Islet of Langerhans (tissue), 1 donor: ENCODE data around the gene EML4.
"Not testable (repeated sequence)": the region's sequence is repeated elsewhere in the genome, so short reads cannot be mapped to it uniquely, and the experiment has no call there.

ENCODE experiments used
- FAIRE-seq: peaks from one replicate; lab custom pipeline; 2011; peaks lifted over from hg19 to GRCh38; lab: Jason Lieb, UNC

Gene EML4, protein sequence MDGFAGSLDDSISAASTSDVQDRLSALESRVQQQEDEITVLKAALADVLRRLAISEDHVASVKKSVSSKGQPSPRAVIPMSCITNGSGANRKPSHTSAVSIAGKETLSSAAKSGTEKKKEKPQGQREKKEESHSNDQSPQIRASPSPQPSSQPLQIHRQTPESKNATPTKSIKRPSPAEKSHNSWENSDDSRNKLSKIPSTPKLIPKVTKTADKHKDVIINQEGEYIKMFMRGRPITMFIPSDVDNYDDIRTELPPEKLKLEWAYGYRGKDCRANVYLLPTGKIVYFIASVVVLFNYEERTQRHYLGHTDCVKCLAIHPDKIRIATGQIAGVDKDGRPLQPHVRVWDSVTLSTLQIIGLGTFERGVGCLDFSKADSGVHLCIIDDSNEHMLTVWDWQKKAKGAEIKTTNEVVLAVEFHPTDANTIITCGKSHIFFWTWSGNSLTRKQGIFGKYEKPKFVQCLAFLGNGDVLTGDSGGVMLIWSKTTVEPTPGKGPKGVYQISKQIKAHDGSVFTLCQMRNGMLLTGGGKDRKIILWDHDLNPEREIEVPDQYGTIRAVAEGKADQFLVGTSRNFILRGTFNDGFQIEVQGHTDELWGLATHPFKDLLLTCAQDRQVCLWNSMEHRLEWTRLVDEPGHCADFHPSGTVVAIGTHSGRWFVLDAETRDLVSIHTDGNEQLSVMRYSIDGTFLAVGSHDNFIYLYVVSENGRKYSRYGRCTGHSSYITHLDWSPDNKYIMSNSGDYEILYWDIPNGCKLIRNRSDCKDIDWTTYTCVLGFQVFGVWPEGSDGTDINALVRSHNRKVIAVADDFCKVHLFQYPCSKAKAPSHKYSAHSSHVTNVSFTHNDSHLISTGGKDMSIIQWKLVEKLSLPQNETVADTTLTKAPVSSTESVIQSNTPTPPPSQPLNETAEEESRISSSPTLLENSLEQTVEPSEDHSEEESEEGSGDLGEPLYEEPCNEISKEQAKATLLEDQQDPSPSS

DNA sequence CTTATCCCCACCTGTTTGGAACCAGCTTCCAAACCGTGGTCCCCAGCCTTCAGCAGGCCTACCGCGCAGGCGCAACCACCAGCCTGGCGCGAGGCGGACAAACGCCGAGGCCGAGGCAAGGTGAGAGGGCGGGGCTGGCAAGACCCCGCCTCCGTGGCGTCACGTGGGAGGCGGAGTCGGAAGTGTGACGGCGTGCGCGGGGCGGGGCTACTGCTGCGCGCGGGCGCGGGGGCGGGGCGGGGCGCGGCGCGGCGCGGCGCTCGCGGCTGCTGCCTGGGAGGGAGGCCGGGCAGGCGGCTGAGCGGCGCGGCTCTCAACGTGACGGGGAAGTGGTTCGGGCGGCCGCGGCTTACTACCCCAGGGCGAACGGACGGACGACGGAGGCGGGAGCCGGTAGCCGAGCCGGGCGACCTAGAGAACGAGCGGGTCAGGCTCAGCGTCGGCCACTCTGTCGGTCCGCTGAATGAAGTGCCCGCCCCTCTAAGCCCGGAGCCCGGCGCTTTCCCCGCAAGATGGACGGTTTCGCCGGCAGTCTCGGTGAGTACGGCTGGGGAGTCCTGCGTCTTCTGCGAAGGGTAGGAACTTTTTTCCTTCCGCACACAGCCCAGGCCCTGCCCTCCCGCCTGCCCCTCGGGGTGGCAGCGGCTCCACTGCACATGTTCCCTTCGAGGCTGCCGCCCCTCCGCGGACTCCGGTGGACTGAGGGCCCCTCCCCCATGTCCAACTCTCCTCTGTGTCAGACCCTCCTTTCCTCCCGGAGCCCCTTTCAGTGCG lies at the start of gene EML4:
EML4 (plus strand) TSS at position 254 of the 774 bp plus-strand sequence; CDS start at position 513, 259 bp downstream.
- FAIRE-seq = no peak

DNA sequence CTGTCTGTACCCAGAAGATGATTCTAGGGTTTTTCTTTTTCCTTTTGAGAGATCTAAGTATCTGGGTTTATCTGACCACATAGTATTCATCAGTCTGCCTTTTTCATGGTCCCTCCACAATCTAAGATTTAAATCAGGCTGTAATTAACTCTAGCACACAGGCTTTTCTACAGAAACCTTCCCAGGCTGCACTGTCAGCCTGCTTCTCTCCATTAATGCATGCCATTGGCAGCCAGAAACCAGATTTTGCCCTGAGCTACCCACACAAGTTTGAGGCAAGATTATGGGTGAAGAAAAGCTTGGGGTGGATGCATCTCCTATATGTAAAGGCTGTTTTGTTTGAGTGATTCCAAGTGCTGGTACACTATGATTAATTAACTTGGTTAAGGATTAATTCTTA lies 45.7 kb upstream of the EML4 start:
- FAIRE-seq = no peak

GRCh38 chr2:42124011-42124785 lies 45.0 kb upstream of the EML4 start:
- no peak for FAIRE-seq

- no peak for FAIRE-seq
Measured at GRCh38 chr2:42125841-42126594, 43.1 kb upstream of the EML4 start.

DNA sequence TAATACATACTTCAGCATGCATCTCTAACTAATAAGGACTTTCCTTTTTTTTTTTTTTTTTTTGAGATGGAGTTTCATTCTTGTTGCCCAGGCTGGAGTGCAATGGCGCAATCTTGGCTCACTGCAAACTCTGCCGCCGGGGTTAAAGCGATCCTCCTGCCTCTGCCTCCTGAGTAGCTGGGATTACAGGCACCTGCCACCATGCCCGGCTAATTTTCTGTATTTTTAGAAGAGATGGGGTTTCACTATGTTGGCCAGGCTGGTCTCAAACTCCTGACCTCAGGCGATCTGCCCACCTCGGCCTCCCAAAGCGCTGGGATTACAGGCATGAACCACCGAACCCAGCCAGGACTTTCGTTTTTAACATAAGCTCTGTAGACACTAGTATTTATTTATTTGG lies 42.3 kb upstream of the EML4 start:
- FAIRE-seq = not testable (repeated sequence)

DNA sequence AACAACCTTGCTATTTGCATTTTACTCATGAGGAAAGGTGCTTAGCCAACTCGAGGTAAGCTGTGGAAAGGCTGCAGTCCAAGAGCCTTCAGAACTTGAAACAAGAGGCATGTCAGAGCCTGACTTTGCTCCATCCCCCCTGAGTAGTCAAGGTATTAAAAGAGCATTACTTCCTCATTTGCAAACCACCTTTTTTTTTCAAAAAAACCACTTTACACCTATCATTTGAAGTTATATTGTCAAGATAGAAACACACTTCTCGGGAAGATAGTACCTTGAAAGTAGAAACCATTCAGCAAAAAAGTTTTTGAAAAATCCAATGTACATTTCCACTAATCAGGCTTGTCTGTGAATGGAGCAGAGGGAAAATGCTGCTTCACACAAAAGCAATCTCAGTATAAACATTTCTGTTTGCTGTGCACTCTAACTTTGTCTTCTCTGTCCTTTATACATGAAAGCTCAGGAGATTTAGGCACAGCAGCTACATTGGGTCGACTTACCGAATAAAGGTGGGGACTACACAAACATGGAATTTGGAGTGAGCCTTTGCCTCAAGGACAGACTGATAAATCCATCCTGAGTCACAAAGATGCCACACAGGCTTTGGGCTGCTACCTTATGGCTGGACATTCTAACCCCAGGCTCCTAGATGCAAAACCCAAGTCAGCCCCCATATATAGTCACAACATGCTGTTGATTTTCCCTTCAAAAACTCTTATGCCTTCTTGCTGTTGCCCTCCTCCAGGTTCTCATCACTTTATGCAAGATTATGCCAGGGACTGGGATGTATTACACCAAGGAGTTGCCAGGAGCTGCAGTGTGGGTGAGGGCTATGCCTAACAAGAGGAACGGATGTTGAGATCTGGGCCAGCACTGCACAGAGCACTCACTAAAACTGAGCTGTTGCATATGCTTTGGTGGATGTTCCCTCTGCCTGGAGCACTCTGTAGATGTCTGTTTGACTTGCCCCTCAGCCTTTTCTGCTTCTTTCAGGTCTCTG lies 41.4 kb upstream of the EML4 start:
- no peak for FAIRE-seq

DNA sequence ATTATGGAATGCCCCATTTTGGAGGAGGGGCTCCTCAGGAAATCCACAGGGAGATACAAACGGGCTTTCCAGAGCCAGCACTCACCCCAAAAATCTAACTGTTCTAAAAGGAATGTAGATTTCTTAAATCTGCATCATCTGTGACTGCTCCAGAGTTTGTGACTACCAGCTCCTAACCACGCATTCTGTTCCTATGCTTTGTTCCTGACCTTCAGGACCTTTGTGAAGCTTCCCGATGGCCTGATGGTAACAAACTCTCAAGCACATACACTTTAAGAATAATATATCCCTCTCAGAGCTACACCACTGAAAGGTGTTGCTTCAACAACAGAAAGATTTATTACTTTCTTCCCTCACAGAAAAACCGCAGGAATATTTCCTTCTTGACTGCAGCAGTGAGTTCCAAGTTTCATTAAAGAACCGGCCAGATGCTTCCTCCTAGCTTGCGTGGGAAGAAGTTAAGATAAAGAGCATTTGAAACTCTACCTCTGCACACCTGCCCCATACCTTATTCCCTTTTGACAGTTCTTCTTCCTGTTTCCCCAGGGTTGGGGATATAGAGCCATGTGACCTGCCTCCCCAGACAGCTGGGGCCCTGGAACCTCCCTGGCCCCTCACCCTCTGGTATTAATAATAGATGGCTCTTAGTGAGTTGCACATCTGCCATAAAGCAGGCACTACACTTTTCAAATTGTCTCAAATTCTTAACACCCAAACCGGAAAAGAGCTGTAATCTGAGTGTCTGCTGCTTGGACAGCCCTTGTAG lies 40.2 kb upstream of the EML4 start:
- no peak for FAIRE-seq

DNA sequence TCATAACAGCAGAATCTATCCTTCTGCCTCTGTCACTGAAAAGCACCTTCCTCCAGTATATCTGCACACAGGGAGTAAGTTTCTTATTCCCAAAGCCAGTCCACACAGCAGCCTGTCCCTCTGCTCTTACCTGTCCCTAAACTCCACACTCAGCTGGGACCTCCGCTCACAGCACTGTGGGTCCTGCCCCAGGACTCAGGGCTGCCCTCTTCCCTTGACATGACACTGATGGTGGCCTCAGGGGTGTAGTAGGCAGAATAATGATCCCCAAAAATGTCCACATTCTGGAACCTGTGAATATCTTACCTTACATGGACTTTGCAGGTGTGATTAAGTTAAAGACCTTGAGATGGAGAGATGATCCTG lies 39.7 kb upstream of the EML4 start:
- no peak for FAIRE-seq

- no peak for FAIRE-seq
Measured at GRCh38 chr2:42129947-42130346, 39.2 kb upstream of the EML4 start.

GRCh38 chr2:42130858-42131257 lies 38.3 kb upstream of the EML4 start:
- FAIRE-seq = not testable (repeated sequence)

GRCh38 chr2:42132191-42132965 lies 36.8 kb upstream of the EML4 start:
- FAIRE-seq = no peak

GRCh38 chr2:42132966-42133641 lies 36.0 kb upstream of the EML4 start:
- no peak for FAIRE-seq

GRCh38 chr2:42133771-42134195 lies 35.4 kb upstream of the EML4 start:
- FAIRE-seq = no peak

- not testable (repeated sequence) for FAIRE-seq
Measured at GRCh38 chr2:42134401-42134932, 34.7 kb upstream of the EML4 start.

DNA sequence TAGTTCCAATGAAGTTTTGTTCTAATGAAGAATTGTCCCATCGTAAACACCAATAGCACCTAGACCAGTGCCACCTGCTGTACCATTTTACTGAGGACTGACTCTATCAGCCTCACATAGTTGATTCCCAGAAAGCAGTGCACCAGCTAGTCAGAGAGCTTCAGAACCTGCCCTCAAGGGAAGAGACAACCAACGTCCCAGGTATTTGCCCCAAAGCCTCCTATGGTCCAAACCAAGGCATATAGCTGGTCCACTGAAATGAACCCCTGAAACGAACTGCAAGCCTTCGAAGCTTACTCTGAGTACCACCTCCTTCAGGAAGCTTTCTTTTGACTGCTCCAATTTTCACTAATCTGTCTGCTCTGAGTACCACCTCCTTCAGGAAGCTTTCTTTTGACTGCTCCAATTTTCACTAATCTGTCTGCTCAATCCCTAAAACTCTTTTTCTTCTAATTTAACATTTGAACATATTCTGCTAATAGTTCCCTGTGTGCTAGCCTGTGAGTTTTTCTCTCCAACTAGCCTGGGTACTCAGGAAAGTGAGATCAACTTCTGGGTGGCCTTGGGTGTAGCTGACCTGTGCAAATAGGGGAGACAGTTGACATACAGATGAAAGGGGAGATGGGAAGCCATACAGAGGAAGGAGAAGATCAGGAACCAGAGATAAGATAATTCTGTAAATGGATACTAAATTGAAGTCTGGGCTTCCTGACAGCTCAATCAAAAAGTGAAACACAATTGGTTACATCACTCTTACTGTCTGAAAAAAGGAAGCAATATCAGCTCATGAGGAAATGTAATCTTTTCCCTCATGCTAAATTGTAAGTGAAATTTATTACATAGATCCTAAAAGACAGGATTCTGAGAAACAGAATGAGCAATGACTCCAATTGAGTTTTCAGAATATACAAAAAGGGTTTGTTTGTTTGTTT lies 33.5 kb upstream of the EML4 start:
- FAIRE-seq = no peak

DNA sequence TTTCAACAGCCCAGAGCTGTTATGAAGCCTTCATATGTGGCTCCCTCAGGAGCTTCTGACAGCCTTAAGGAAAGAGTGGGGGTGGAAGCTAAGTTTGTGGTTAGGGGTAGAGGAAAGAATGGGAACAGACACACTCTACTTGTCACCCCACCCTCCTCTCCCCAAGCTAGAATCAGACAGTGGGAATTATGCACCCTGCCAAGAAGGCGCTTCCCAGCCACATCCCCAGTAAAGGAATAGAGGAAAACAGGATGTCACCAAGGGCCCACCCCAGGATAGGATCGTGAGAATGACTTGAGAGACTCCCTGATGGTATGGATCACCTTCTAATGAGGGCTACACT lies 32.4 kb upstream of the EML4 start:
- no peak for FAIRE-seq
